WTC11 (cell line): ENCODE data around the gene GTF2A1L. TPM values are rescaled to one million over a fixed set of nuclear protein-coding genes. Genes with fewer than 3 reads are reported as not detected.

Experiments
- ATAC-seq: fragments of 200-7000 bp; cut with Tn5 transposase; 2 replicates; pipeline ENCODE4 v1.10.0; 2021; ENCODE audit warnings: mild to moderate bottlenecking, moderate library complexity
- CTCF ChIA-PET: fragments of 300-600 bp; sonication (Branson Sonifier 250); formaldehyde crosslinking; loops from one replicate; lab custom pipeline; 2021; ENCODE audit warnings: antibody characterized with exemption; lab: Charles Lee
- POLR2A ChIA-PET: fragments of 350-600 bp; sonication (Branson Sonifier 250); formaldehyde crosslinking; loops from one replicate; lab custom pipeline; 2021; ENCODE audit warnings: antibody characterized with exemption; lab: Charles Lee
- DNase-seq: peaks from one replicate; pipeline ENCODE4 v3.0.0; 2021; ENCODE audit warnings: low spot score
- H3K27ac Mint-ChIP-seq: 2 replicates; pipeline ENCODE4 v1.8.0; 2021; ENCODE audit warnings: mixed read lengths
- H3K27me3 Mint-ChIP-seq: 2 replicates; pipeline ENCODE4 v1.8.0; 2021; ENCODE audit warnings: low read depth, mild to moderate bottlenecking, moderate library complexity, mixed read lengths
- H3K36me3 Mint-ChIP-seq: 2 replicates; pipeline ENCODE4 v1.8.0; 2021; ENCODE audit warnings: mixed read lengths
- H3K4me1 Mint-ChIP-seq: 2 replicates; pipeline ENCODE4 v1.8.0; 2022; ENCODE audit warnings: mixed read lengths
- H3K4me3 Mint-ChIP-seq: 2 replicates; pipeline ENCODE4 v1.8.0; 2021; ENCODE audit warnings: mild to moderate bottlenecking, moderate library complexity, mixed read lengths
- H3K9me3 Mint-ChIP-seq: 2 replicates; pipeline ENCODE4 v1.8.0; 2021; ENCODE audit warnings: mixed read lengths
- ATF3 ChIP-seq: sonication (generic); formaldehyde crosslinking; conservative IDR thresholded peaks from 2 replicates; pipeline ENCODE4 v1.8.1; 2022; ENCODE audit warnings: mild to moderate bottlenecking, missing genetic modification reagents
- E2F4 ChIP-seq: sonication (generic); formaldehyde crosslinking; IDR thresholded peaks from 2 replicates; pipeline ENCODE4 v1.8.1; 2022; ENCODE audit warnings: low read depth, mild to moderate bottlenecking, moderate library complexity, missing genetic modification reagents, borderline replicate concordance
- E2F5 ChIP-seq: sonication (generic); formaldehyde crosslinking; IDR thresholded peaks from 2 replicates; pipeline ENCODE4 v1.8.1; 2022; ENCODE audit warnings: mild to moderate bottlenecking, moderate library complexity, missing genetic modification reagents
- ELF4 ChIP-seq: sonication (generic); formaldehyde crosslinking; IDR thresholded peaks from 2 replicates; pipeline ENCODE4 v1.8.1; 2022; ENCODE audit warnings: low read depth, mild to moderate bottlenecking, moderate library complexity, missing genetic modification reagents
- EMX1 ChIP-seq: fragments of 250-450 bp; sonication (Bioruptor Pico); IDR thresholded peaks from 2 replicates; pipeline ENCODE4 v1.8.0; 2021; ENCODE audit warnings: mild to moderate bottlenecking
- ESRRA ChIP-seq: sonication (generic); formaldehyde crosslinking; IDR thresholded peaks from 2 replicates; pipeline ENCODE4 v1.8.1; 2022; ENCODE audit warnings: mild to moderate bottlenecking, missing genetic modification reagents, borderline replicate concordance
- FOXP1 ChIP-seq: sonication (generic); formaldehyde crosslinking; IDR thresholded peaks from 2 replicates; pipeline ENCODE4 v1.8.0; 2022; ENCODE audit warnings: missing genetic modification reagents, mild to moderate bottlenecking, moderate library complexity, borderline replicate concordance
- GTF2I ChIP-seq: fragments of 250-450 bp; sonication (Bioruptor Pico); conservative IDR thresholded peaks from 2 replicates; pipeline ENCODE4 v1.4.0; 2021; ENCODE audit warnings: mild to moderate bottlenecking
- JAZF1 ChIP-seq: fragments of 250-450 bp; sonication (Bioruptor Pico); IDR thresholded peaks from 2 replicates; pipeline ENCODE4 v1.9.0; 2021; ENCODE audit warnings: moderate library complexity, mild to moderate bottlenecking, inconsistent platforms
- JUN ChIP-seq: sonication (generic); formaldehyde crosslinking; IDR thresholded peaks from 2 replicates; pipeline ENCODE4 v1.8.0; 2023; ENCODE audit warnings: mild to moderate bottlenecking, missing genetic modification reagents
- MAX ChIP-seq: sonication (generic); formaldehyde crosslinking; IDR thresholded peaks from 2 replicates; pipeline ENCODE4 v1.8.0; 2022; ENCODE audit warnings: mild to moderate bottlenecking, missing genetic modification reagents
- MXD4 ChIP-seq: fragments of 250-450 bp; sonication (Bioruptor Pico); IDR thresholded peaks from 2 replicates; pipeline ENCODE4 v1.8.0; 2021; ENCODE audit warnings: mild to moderate bottlenecking, moderate library complexity, borderline replicate concordance
- MYBL2 ChIP-seq: sonication (generic); formaldehyde crosslinking; IDR thresholded peaks from 2 replicates; pipeline ENCODE4 v1.8.1; 2023; ENCODE audit warnings: mild to moderate bottlenecking, moderate library complexity, missing genetic modification reagents
- NFYB ChIP-seq: sonication (generic); formaldehyde crosslinking; conservative IDR thresholded peaks from 2 replicates; pipeline ENCODE4 v1.8.0; 2022; ENCODE audit warnings: low read depth, missing genetic modification reagents
- TCF7 ChIP-seq: sonication (generic); formaldehyde crosslinking; IDR thresholded peaks from 2 replicates; pipeline ENCODE4 v1.8.0; 2022; ENCODE audit warnings: mild to moderate bottlenecking, low read depth, missing genetic modification reagents, moderate library complexity
- ZBTB43 ChIP-seq: sonication (generic); formaldehyde crosslinking; IDR thresholded peaks from 2 replicates; pipeline ENCODE4 v1.8.1; 2023; ENCODE audit warnings: mild to moderate bottlenecking, missing genetic modification reagents
- ZNF263 ChIP-seq: sonication (generic); formaldehyde crosslinking; IDR thresholded peaks from 2 replicates; pipeline ENCODE4 v1.8.1; 2022; ENCODE audit warnings: low read depth, mild to moderate bottlenecking, moderate library complexity, missing genetic modification reagents
- ZNF423 ChIP-seq: fragments of 250-450 bp; sonication (Bioruptor Pico); IDR thresholded peaks from 2 replicates; pipeline ENCODE4 v2.1.2; 2022; ENCODE audit warnings: mild to moderate bottlenecking, moderate library complexity
- ZNF512 ChIP-seq: sonication (generic); formaldehyde crosslinking; IDR thresholded peaks from 2 replicates; pipeline ENCODE4 v1.8.1; 2022; ENCODE audit warnings: missing genetic modification reagents, borderline replicate concordance
- total RNA-seq: library from RNA; stranded (reverse); gene quantifications from 3 replicates; pipeline ENCODE4 v1.2.3, GENCODE V29; 2021

The GTF2A1L gene
- total RNA-seq, 1 experiment from 2014 or later, result not detected

GRCh38 chr2:48715042-48715899 lies 97.6 kb downstream of the GTF2A1L start:
- no peaks in the 10 kb centered on the region for H3K36me3 Mint-ChIP-seq
- no peak overlapping the region for H3K27ac Mint-ChIP-seq
- POLR2A ChIA-PET, result interaction anchor here (1.0 kb wide), 1 partner anchor 16 kb away, joined by 3 read pairs; no protein-coding TSS in a partner anchor
- no peaks in the 10 kb centered on the region for H3K9me3 Mint-ChIP-seq
- no peaks in the 10 kb centered on the region for H3K27me3 Mint-ChIP-seq
- H3K4me1 Mint-ChIP-seq, result peaks cover 27% of the 10 kb centered on the region
- CTCF ChIA-PET, result interaction anchor here (0.9 to 1.1 kb wide), 2 partner anchors 115 to 127 kb away, joined by 3 read pairs; no protein-coding TSS in a partner anchor
- DNase-seq, result no peak
- ATAC-seq, result no peak
- no peak overlapping the region for H3K4me3 Mint-ChIP-seq
- TF ChIP-seq MYBL2 (CRISPR knock-in tag) (no peak), ZBTB43 (CRISPR knock-in tag) (no peak), ELF4 (no peak), E2F4 (no peak), E2F5 (CRISPR knock-in tag) (no peak), JAZF1 (CRISPR knock-in tag) (no peak), ATF3 (no peak), FOXP1 (CRISPR knock-in tag) (no peak), MXD4 (CRISPR knock-in tag) (no peak), TCF7 (CRISPR knock-in tag) (no peak)

GRCh38 chr2:48715956-48716355 lies 98.3 kb downstream of the GTF2A1L start:
- H3K4me1 Mint-ChIP-seq, result peaks cover 27% of the 10 kb centered on the region
- no peaks in the 10 kb centered on the region; the same call in 1 of the 2 replicates for H3K9me3 Mint-ChIP-seq
- CTCF ChIA-PET, result interaction anchor here (0.9 to 1.1 kb wide), 2 partner anchors 116 to 127 kb away, joined by 3 read pairs; no protein-coding TSS in a partner anchor
- no peak overlapping the region for H3K4me3 Mint-ChIP-seq
- no peaks in the 10 kb centered on the region for H3K36me3 Mint-ChIP-seq
- TF ChIP-seq JAZF1 (CRISPR knock-in tag) (no peak), NFYB (no peak), ZNF512 (no peak), MAX (no peak), JUN (CRISPR knock-in tag) (no peak), ESRRA (no peak), ZNF263 (CRISPR knock-in tag) (no peak), ELF4 (no peak), EMX1 (CRISPR knock-in tag) (no peak), ZNF423 (CRISPR knock-in tag) (no peak), GTF2I (CRISPR knock-in tag) (no peak)
- ATAC-seq (no peak), DNase-seq (no peak)
- H3K27ac Mint-ChIP-seq, result no peak overlapping the region
- POLR2A ChIA-PET, result interaction anchor here (1.0 kb wide), 1 partner anchor 16 kb away, joined by 3 read pairs; no protein-coding TSS in a partner anchor
- H3K27me3 Mint-ChIP-seq, result no peaks in the 10 kb centered on the region
